HUES6 (cell line): ENCODE results near the gene TNXB.
"Not testable (repeated sequence)": the region's sequence is repeated elsewhere in the genome, so short reads cannot be mapped to it uniquely, and the experiment has no call there.

Experiments used
- H3K27ac ChIP-seq: 2 replicates; pipeline ENCODE4 v1.7.0; 2013; ENCODE audit warnings: low read depth, mild to moderate bottlenecking, low read length, inconsistent platforms
- H3K27me3 ChIP-seq: 2 replicates; pipeline ENCODE4 v1.6.1; 2013; ENCODE audit warnings: low read length; ENCODE audit not compliant: control insufficient read depth, insufficient read depth
- H3K36me3 ChIP-seq: 2 replicates; pipeline ENCODE4 v1.6.1; 2013; ENCODE audit warnings: low read length; ENCODE audit not compliant: control insufficient read depth, insufficient read depth
- H3K4me1 ChIP-seq: 2 replicates; pipeline ENCODE4 v1.6.1; 2013; ENCODE audit warnings: low read length; ENCODE audit not compliant: control insufficient read depth, insufficient read depth
- H3K4me3 ChIP-seq: 2 replicates; pipeline ENCODE4 v1.5.1; 2013; ENCODE audit warnings: low read depth, low read length
- H3K9ac ChIP-seq: one replicate; pipeline ENCODE4 v1.6.1; 2013; ENCODE audit warnings: mild to moderate bottlenecking, low read length
- H3K9me3 ChIP-seq: 2 replicates; pipeline ENCODE4 v1.6.1; 2013; ENCODE audit warnings: low read depth, low read length; ENCODE audit not compliant: control insufficient read depth, insufficient read depth

Gene TNXB

GRCh38 chr6:32110632-32111031 lies 1.5 kb upstream of the TNXB start:
- peaks cover 14% of the 10 kb centered on the region for H3K4me1 ChIP-seq
- H3K4me3 ChIP-seq: no peak overlapping the region
- no peak overlapping the region for H3K9ac ChIP-seq
- peaks cover 38% of the 10 kb centered on the region for H3K27me3 ChIP-seq
- no peak overlapping the region for H3K27ac ChIP-seq
- no peaks in the 10 kb centered on the region for H3K9me3 ChIP-seq
- H3K36me3 ChIP-seq: peaks cover 2% of the 10 kb centered on the region; the same call in 1 of the 2 replicates

- no peaks in the 10 kb centered on the region for H3K36me3 ChIP-seq
- H3K27ac ChIP-seq: no peak overlapping the region
- H3K4me1 ChIP-seq: peaks cover 14% of the 10 kb centered on the region
- H3K9ac ChIP-seq: no peak overlapping the region
- no peak overlapping the region for H3K4me3 ChIP-seq
- H3K9me3 ChIP-seq: no peaks in the 10 kb centered on the region
- H3K27me3 ChIP-seq: peaks cover 41% of the 10 kb centered on the region
These were observed 625 bp upstream of the TNXB start for GRCh38 chr6:32109765-32110160.

- Histone ChIP-seq H3K9ac (no peak overlapping the region), H3K4me3 (no peak overlapping the region; the same call in 1 of the 2 replicates), H3K27me3 (peaks cover 42% of the 10 kb centered on the region), H3K9me3 (no peaks in the 10 kb centered on the region), H3K4me1 (peaks cover 14% of the 10 kb centered on the region), H3K36me3 (no peaks in the 10 kb centered on the region), H3K27ac (no peak overlapping the region)
These were observed 418 bp downstream of the TNXB start for GRCh38 chr6:32108727-32109113.

GRCh38 chr6:32108094-32108627 lies 977 bp downstream of the TNXB start:
- peaks cover 42% of the 10 kb centered on the region for H3K27me3 ChIP-seq
- H3K4me1 ChIP-seq: peaks cover 14% of the 10 kb centered on the region
- H3K36me3 ChIP-seq: no peaks in the 10 kb centered on the region
- no peak overlapping the region for H3K9ac ChIP-seq
- no peak overlapping the region for H3K27ac ChIP-seq
- H3K9me3 ChIP-seq: no peaks in the 10 kb centered on the region
- peak overlapping the region; percentile 23; the same call in 1 of the 2 replicates for H3K4me3 ChIP-seq

GRCh38 chr6:32107406-32107805 lies 1.7 kb downstream of the TNXB start:
- Histone ChIP-seq H3K4me3 (no peak overlapping the region), H3K9ac (no peak overlapping the region), H3K36me3 (no peaks in the 10 kb centered on the region), H3K4me1 (peaks cover 14% of the 10 kb centered on the region), H3K27ac (no peak overlapping the region), H3K9me3 (no peaks in the 10 kb centered on the region), H3K27me3 (peaks cover 42% of the 10 kb centered on the region)

GRCh38 chr6:32105433-32105832 lies 3.7 kb downstream of the TNXB start:
- no peak overlapping the region for H3K27ac ChIP-seq
- H3K9me3 ChIP-seq: no peaks in the 10 kb centered on the region
- no peak overlapping the region for H3K4me3 ChIP-seq
- H3K4me1 ChIP-seq: peaks cover 14% of the 10 kb centered on the region
- no peaks in the 10 kb centered on the region for H3K36me3 ChIP-seq
- peaks cover 39% of the 10 kb centered on the region for H3K27me3 ChIP-seq
- H3K9ac ChIP-seq: no peak overlapping the region

GRCh38 chr6:32102255-32102654 lies 6.9 kb downstream of the TNXB start:
- H3K27ac ChIP-seq: no peak overlapping the region
- H3K4me3 ChIP-seq: no peak overlapping the region
- no peaks in the 10 kb centered on the region for H3K9me3 ChIP-seq
- H3K27me3 ChIP-seq: peaks cover 23% of the 10 kb centered on the region
- H3K9ac ChIP-seq: no peak overlapping the region
- H3K4me1 ChIP-seq: no peaks in the 10 kb centered on the region
- H3K36me3 ChIP-seq: no peaks in the 10 kb centered on the region

GRCh38 chr6:32100251-32100650 lies 8.9 kb downstream of the TNXB start:
- H3K27ac ChIP-seq, H3K36me3 ChIP-seq, H3K9me3 ChIP-seq, H3K9ac ChIP-seq, H3K4me3 ChIP-seq, H3K4me1 ChIP-seq: not testable (repeated sequence)
- peaks cover 37% of the 10 kb centered on the region for H3K27me3 ChIP-seq

- H3K9ac ChIP-seq: no peak overlapping the region
- H3K27me3 ChIP-seq: peaks cover 42% of the 10 kb centered on the region
- H3K27ac ChIP-seq: no peak overlapping the region
These were observed 11.8 kb downstream of the TNXB start for GRCh38 chr6:32097364-32097763.

GRCh38 chr6:32096394-32097258 lies 12.5 kb downstream of the TNXB start:
- H3K4me1 ChIP-seq: no peaks in the 10 kb centered on the region
- H3K9ac ChIP-seq: no peak overlapping the region
- H3K36me3 ChIP-seq: no peaks in the 10 kb centered on the region
- H3K27me3 ChIP-seq: peaks cover 42% of the 10 kb centered on the region
- no peaks in the 10 kb centered on the region for H3K9me3 ChIP-seq
- H3K27ac ChIP-seq: no peak overlapping the region
- peak overlapping the region; percentile 35; the same call in 1 of the 2 replicates for H3K4me3 ChIP-seq

More at GRCh38 chr6:32097364-32097763, 11.8 kb downstream of the TNXB start:
- no peaks in the 10 kb centered on the region for H3K9me3 ChIP-seq
- H3K36me3 ChIP-seq: no peaks in the 10 kb centered on the region
- H3K4me3 ChIP-seq: no peak overlapping the region
- H3K4me1 ChIP-seq: no peaks in the 10 kb centered on the region

- H3K27ac ChIP-seq: no peak overlapping the region
- H3K4me1 ChIP-seq: no peaks in the 10 kb centered on the region
- peak overlapping the region; percentile 35; the same call in 1 of the 2 replicates for H3K4me3 ChIP-seq
- no peaks in the 10 kb centered on the region for H3K9me3 ChIP-seq
- H3K27me3 ChIP-seq: peaks cover 42% of the 10 kb centered on the region
- H3K9ac ChIP-seq: no peak overlapping the region
- H3K36me3 ChIP-seq: no peaks in the 10 kb centered on the region
These were observed 13.1 kb downstream of the TNXB start for GRCh38 chr6:32096087-32096393.
